DOHH2 (cell line): ENCODE measurements around the gene CDKN1C.

Experiments used
- H3F3A ChIP-seq: fragments of 200-600 bp; sonication (generic), shearing (Covaris generic); 2 replicates; pipeline ENCODE4 v1.6.0; 2016; ENCODE audit warnings: antibody characterized with exemption, mild to moderate bottlenecking; ENCODE audit not compliant: control insufficient read depth, insufficient read depth
- H3K27ac ChIP-seq: fragments of 200-600 bp; sonication (generic); 2 replicates; pipeline ENCODE4 v1.5.1; 2014; ENCODE audit warnings: low read depth, mild to moderate bottlenecking, low read length, moderate library complexity
- H3K27me3 ChIP-seq: fragments of 200-600 bp; sonication (generic); 2 replicates; pipeline ENCODE4 v1.6.1; 2014; ENCODE audit warnings: mild to moderate bottlenecking, low read length, mixed read lengths; ENCODE audit not compliant: control insufficient read depth
- H3K36me3 ChIP-seq: fragments of 200-600 bp; sonication (generic); 2 replicates; pipeline ENCODE4 v1.6.1; 2014; ENCODE audit warnings: mild to moderate bottlenecking, low read length, moderate library complexity, mixed read lengths; ENCODE audit not compliant: control insufficient read depth
- H3K4me1 ChIP-seq: fragments of 200-600 bp; sonication (generic); 2 replicates; pipeline ENCODE4 v1.6.1; 2014; ENCODE audit warnings: mild to moderate bottlenecking, low read length, mixed read lengths; ENCODE audit not compliant: control insufficient read depth
- H3K4me2 ChIP-seq: fragments of 200-600 bp; sonication (generic); 2 replicates; pipeline ENCODE4 v1.6.0; 2014; ENCODE audit warnings: mild to moderate bottlenecking, low read length, moderate library complexity
- H3K4me3 ChIP-seq: fragments of 200-600 bp; sonication (generic); 2 replicates; pipeline ENCODE4 v1.5.1; 2014; ENCODE audit warnings: mild to moderate bottlenecking, low read length, mixed read lengths
- H3K79me2 ChIP-seq: fragments of 200-600 bp; sonication (generic); 2 replicates; pipeline ENCODE4 v1.6.1; 2014; ENCODE audit warnings: mild to moderate bottlenecking, low read length, mixed read lengths; ENCODE audit not compliant: control insufficient read depth
- H3K9me2 ChIP-seq: fragments of 200-600 bp; sonication (generic); replicated peaks from 2 replicates; pipeline ENCODE4 v1.6.1; 2014; ENCODE audit warnings: mild to moderate bottlenecking, low read length, mixed read lengths; ENCODE audit not compliant: control insufficient read depth
- H3K9me3 ChIP-seq: fragments of 200-600 bp; sonication (generic); 2 replicates; pipeline ENCODE4 v1.6.1; 2014; ENCODE audit warnings: antibody characterized with exemption, low read length, mixed read lengths; ENCODE audit not compliant: control insufficient read depth, insufficient read depth
- H4K20me1 ChIP-seq: fragments of 200-600 bp; sonication (generic); 2 replicates; pipeline ENCODE4 v1.6.0; 2014; ENCODE audit warnings: low read depth, mild to moderate bottlenecking, antibody characterized with exemption, low read length, moderate library complexity; ENCODE audit not compliant: control insufficient read depth, insufficient read depth
- EZH2phosphoT487 ChIP-seq: fragments of 200-600 bp; sonication (generic); IDR thresholded peaks from 2 replicates; pipeline ENCODE4 v1.6.1; 2017; ENCODE audit warnings: borderline replicate concordance, mild to moderate bottlenecking, antibody characterized with exemption, low read length, moderate library complexity, mixed read lengths
- TF ChIP-seq, protein P1 (sequence below): fragments of 200-600 bp; sonication (generic); IDR thresholded peaks from one replicate; pipeline ENCODE4 v1.5.1; 2014; ENCODE audit warnings: antibody characterized with exemption, mild to moderate bottlenecking, low read depth, low read length; ENCODE audit not compliant: poor library complexity, severe bottlenecking

Gene CDKN1C

DNA sequence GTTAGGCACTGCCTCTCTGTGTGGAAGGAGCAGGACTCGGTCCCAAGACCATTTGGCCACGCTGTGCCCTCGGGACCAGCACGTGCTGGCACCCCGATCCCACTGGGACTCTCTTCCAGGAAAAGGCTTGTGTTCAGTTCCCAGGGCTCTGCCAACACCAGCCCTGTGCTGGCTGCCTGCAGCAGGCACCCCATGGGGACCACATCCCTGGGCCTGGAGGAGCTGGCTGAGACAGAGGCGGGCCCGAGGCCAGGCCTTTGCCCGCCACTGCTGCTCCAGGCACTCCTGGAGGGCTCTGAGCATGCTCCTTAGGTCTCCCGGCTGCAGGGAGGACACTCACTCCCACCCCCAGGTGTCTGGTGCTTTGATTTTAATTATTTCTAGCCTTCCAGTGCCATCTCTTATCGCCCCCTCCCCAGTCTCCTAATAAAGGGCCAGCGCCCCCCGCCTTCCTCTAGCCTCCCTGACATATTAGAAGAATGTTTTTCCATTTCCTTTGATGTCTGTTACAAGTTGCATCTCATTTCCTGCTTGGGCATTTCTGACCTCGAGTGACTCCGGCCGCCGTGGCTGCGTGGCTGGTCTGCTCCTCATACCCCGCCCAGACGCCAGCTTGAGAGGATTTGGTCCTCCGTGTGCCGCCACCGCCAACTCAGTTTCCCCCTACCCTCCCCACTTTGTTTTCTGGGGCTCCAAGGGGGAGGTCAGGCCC, 14.4 kb downstream of the CDKN1C start:
- no peaks in the 10 kb centered on the region for H3K9me2 ChIP-seq
- no peaks in the 10 kb centered on the region for H3K9me3 ChIP-seq
- no peak for TF ChIP-seq EZH2phosphoT487
- TF ChIP-seq, protein P1, sequence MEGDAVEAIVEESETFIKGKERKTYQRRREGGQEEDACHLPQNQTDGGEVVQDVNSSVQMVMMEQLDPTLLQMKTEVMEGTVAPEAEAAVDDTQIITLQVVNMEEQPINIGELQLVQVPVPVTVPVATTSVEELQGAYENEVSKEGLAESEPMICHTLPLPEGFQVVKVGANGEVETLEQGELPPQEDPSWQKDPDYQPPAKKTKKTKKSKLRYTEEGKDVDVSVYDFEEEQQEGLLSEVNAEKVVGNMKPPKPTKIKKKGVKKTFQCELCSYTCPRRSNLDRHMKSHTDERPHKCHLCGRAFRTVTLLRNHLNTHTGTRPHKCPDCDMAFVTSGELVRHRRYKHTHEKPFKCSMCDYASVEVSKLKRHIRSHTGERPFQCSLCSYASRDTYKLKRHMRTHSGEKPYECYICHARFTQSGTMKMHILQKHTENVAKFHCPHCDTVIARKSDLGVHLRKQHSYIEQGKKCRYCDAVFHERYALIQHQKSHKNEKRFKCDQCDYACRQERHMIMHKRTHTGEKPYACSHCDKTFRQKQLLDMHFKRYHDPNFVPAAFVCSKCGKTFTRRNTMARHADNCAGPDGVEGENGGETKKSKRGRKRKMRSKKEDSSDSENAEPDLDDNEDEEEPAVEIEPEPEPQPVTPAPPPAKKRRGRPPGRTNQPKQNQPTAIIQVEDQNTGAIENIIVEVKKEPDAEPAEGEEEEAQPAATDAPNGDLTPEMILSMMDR = no peak
- no peak overlapping the region for H3K4me2 ChIP-seq
- no peaks in the 10 kb centered on the region for H3F3A ChIP-seq
- no peaks in the 10 kb centered on the region for H3K27me3 ChIP-seq
- no peaks in the 10 kb centered on the region for H3K4me1 ChIP-seq
- H3K79me2 ChIP-seq = no peaks in the 10 kb centered on the region
- no peaks in the 10 kb centered on the region for H3K36me3 ChIP-seq
- H3K27ac ChIP-seq = no peak overlapping the region
- no peak overlapping the region for H3K4me3 ChIP-seq
- H4K20me1 ChIP-seq = no peaks in the 10 kb centered on the region

DNA sequence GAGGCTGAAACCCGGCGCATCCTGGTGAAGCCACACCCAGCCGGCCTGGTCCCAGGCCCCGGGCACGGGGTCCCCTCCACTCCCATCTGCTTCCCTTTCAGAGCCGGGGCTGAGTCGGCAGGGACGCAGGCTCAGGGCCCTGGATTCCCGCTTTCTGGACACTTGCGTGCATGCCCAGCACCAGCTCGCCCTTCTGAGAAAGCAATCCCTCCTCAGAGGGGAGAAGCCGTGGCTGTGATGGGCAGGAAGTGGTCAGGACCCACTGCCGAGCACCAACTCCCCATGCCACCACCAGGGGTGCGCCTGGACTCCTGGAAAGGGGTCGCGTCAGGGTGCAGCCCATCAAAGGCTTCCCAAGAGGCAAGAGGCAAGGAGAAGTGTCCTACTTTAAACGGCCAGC, 15.1 kb downstream of the CDKN1C start:
- H3K4me3 ChIP-seq = no peak overlapping the region
- H3K4me1 ChIP-seq = no peaks in the 10 kb centered on the region
- no peak overlapping the region for H3K4me2 ChIP-seq
- no peaks in the 10 kb centered on the region for H3K9me2 ChIP-seq
- no peaks in the 10 kb centered on the region for H3K9me3 ChIP-seq
- no peaks in the 10 kb centered on the region for H3K79me2 ChIP-seq
- no peaks in the 10 kb centered on the region for H3F3A ChIP-seq
- no peak overlapping the region for H3K27ac ChIP-seq
- H3K36me3 ChIP-seq = no peaks in the 10 kb centered on the region
- TF ChIP-seq EZH2phosphoT487 = no peak
- TF ChIP-seq, protein P1 = no peak
- H4K20me1 ChIP-seq = no peaks in the 10 kb centered on the region
- no peaks in the 10 kb centered on the region for H3K27me3 ChIP-seq

DNA sequence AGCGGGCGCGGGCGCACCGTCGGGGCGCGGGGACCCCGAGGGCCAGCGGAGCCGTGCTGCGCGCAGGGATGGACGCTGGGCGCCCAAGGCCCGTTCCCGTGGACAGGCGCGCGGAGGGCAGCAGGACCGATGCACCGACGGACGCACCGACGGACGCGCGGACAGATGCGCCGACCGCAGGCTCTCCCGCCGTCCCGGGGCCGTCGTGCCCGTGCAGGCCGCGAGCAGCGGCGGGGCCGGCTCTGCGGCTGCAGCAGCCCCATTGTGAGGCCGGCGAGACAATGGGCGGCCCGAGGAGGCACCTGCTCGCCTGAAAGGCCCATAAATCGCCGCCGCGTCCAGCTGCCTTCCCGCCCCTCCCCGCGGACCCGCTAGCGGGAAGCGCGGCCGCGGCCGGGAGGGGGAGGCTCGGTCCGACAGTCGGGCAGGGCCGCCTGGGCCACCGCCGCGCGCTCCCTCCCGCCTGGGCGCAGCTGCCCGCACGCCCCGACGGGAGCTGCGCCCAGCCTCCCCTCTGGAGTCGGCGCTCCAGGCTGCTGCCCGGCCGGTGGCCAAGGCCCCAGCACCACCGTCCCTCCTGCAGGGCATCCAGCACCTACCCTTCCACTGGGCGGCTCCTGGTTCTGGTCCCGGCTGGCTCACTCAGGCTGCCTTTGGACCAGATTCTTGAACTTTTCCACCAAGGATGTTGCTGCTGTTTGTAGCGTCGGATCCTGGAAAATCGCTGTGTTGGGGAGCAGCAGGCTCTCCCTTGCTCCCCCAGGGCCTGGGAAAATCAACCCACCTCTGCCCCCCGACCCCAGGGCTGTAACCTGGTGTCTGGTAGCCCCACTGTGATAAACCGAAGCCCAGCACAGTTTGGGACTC, 15.8 kb downstream of the CDKN1C start:
- no peak overlapping the region for H3K4me2 ChIP-seq
- TF ChIP-seq, protein P1 = no peak
- TF ChIP-seq EZH2phosphoT487 = no peak
- no peaks in the 10 kb centered on the region for H4K20me1 ChIP-seq
- no peaks in the 10 kb centered on the region for H3F3A ChIP-seq
- no peaks in the 10 kb centered on the region for H3K4me1 ChIP-seq
- no peak overlapping the region for H3K27ac ChIP-seq
- no peaks in the 10 kb centered on the region for H3K9me3 ChIP-seq
- H3K79me2 ChIP-seq = no peaks in the 10 kb centered on the region
- H3K27me3 ChIP-seq = no peaks in the 10 kb centered on the region
- H3K9me2 ChIP-seq = no peaks in the 10 kb centered on the region
- H3K4me3 ChIP-seq = no peak overlapping the region
- no peaks in the 10 kb centered on the region for H3K36me3 ChIP-seq
